Adipose tissue (tissue), 3 donors: ENCODE results near the gene POU5F2. TPM values are rescaled to one million over a fixed set of nuclear protein-coding genes. Genes with fewer than 3 reads are reported as not detected.

Experiments
- H3K27ac ChIP-seq: one replicate; pipeline ENCODE4 v1.5.1; 2013; ENCODE audit warnings: low read depth, low read length
- WGBS, 3 donors: extraction: QIAGEN DNeasy Blood & Tissue Kit; methylation state at CpG; one replicate each; pipeline ENCODE4 v1.1.7; 2013; 5-methylcytosine and 5-hydroxymethylcytosine counted together
- polyA plus RNA-seq, 3 donors: library from polyadenylated mRNA; stranded (reverse); fragments of 200-250 nt; gene quantifications; one replicate each; pipeline ENCODE4 v1.2.3, GENCODE V29; 2013
- donor health status: healthy with polysubstance abuse.
- donor health status: Bipolar disorder and iron deficiency.
- donor health status: healthy.

The POU5F2 gene
- polyA plus RNA-seq, 3 donors = 0.01 TPM; not detected in 2

- H3K27ac ChIP-seq = no peak overlapping the region
- WGBS, 3 donors = 13 to 33% (median 33%) methylated on average over 1 of the region's 1 CpG
Observed at GRCh38 chr5:93721511-93721910, 19.9 kb downstream of the POU5F2 start.

- WGBS, 3 donors = 82 to 90% (median 83%) methylated on average over 3 of the region's 3 CpGs
- no peak overlapping the region for H3K27ac ChIP-seq
Observed at GRCh38 chr5:93721071-93721470, 20.3 kb downstream of the POU5F2 start.

- no peak overlapping the region for H3K27ac ChIP-seq
- WGBS, 3 donors = 44 to 61% (median 54%) methylated on average over 4 of the region's 4 CpGs
Observed at GRCh38 chr5:93717162-93717561, 24.2 kb downstream of the POU5F2 start.

- H3K27ac ChIP-seq = no peak overlapping the region
Observed at GRCh38 chr5:93716453-93716852, 24.9 kb downstream of the POU5F2 start.

GRCh38 chr5:93715761-93716160 lies 25.6 kb downstream of the POU5F2 start:
- WGBS, 3 donors = 83 to 99% (median 93%) methylated on average over 1 of the region's 1 CpG
- no peak overlapping the region for H3K27ac ChIP-seq

- WGBS, 3 donors = 91 to 93% (median 92%) methylated on average over 2 of the region's 2 CpGs
- no peak overlapping the region for H3K27ac ChIP-seq
Observed at GRCh38 chr5:93715327-93715726, 26.1 kb downstream of the POU5F2 start.

- WGBS, 3 donors = 97 to 99% (median 99%) methylated on average over 6 of the region's 6 CpGs
- H3K27ac ChIP-seq = no peak overlapping the region
Observed at GRCh38 chr5:93708442-93708841, 33.0 kb downstream of the POU5F2 start.

GRCh38 chr5:93705896-93706295 lies 35.5 kb downstream of the POU5F2 start:
- 95 to 97% (median 96%) methylated on average over 1 of the region's 1 CpG for WGBS, 3 donors
- H3K27ac ChIP-seq = no peak overlapping the region

GRCh38 chr5:93704996-93705395 lies 36.4 kb downstream of the POU5F2 start:
- no peak overlapping the region for H3K27ac ChIP-seq

- WGBS, 3 donors = 83 to 97% (median 96%) methylated on average over 4 of the region's 4 CpGs
- no peak overlapping the region for H3K27ac ChIP-seq
Observed at GRCh38 chr5:93691997-93692396, 49.4 kb downstream of the POU5F2 start.

Other genes starting within 250 kb of the POU5F2 start
- gene NR2F1-AS1, start 160.4 kb downstream of the POU5F2 start, polyA plus RNA-seq = 10 to 100 TPM in 2 of 3 donors, 1 to 10 TPM in 1; 1.5 to 44.1 (median 10.8) TPM
- gene NR2F1, start 158.4 kb downstream of the POU5F2 start, polyA plus RNA-seq = 10 to 100 TPM in 2 of 3 donors, 1 to 10 TPM in 1; 10.0 to 52.2 (median 47.7) TPM